ENCODE measurements around the gene MBD1. TPM values are rescaled to one million over a fixed set of nuclear protein-coding genes. Genes with fewer than 3 reads are reported as not detected.

The MBD1 gene
- total RNA-seq, 1 experiment from 2014 or later = 58.1 TPM

DNA sequence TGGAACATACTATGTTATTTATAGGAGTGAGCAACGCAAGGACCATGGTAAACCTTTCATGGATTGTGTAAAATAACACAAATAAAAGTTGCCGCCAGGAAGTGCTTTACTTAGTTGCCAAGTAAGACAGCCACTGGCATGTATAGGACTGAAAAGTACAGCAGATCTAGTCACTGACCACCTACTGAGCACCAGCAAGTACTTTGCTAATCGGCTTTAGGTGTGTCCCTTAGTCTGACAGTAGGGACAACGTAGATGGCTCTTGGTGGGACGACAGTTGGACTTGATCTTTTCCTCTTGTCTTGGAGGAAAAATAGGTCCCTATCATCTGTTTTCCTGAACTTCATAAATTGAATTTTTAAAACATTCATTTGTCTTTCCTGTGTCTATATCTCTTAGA, 19.8 kb upstream of the MBD1 start:
- no peak overlapping the region for H3K23ac ChIP-seq (ENCODE audit: insufficient read length, low read depth, low read length)
- no peak overlapping the region for H4K91ac ChIP-seq (ENCODE audit: insufficient read length, low read depth, low read length)
- H3K9me3 ChIP-seq (ENCODE audit: control insufficient read depth, low read depth, low read length) = no peaks in the 10 kb centered on the region
- no peak overlapping the region for H3K9ac ChIP-seq (ENCODE audit: extremely low read depth, insufficient read length, low read length)
- no peaks in the 10 kb centered on the region for H3K4me1 ChIP-seq (ENCODE audit: insufficient read depth, low read length)
- no peak overlapping the region for H2BK12ac ChIP-seq (ENCODE audit: insufficient read length, low read depth, low read length)
- no peak overlapping the region for H3K14ac ChIP-seq (ENCODE audit: insufficient read depth, low read length)
- no peak overlapping the region for H3K18ac ChIP-seq (ENCODE audit: insufficient read length, low read depth, low read length)
- no peak overlapping the region for H2BK20ac ChIP-seq (ENCODE audit: low read depth, low read length, poor library complexity, severe bottlenecking)
- no peak overlapping the region for H3K27ac Mint-ChIP-seq
- peaks cover 4 to 7% of the 10 kb centered on the region in 2 experiments; a peak in 4 of 5 replicates for H3K9me3 Mint-ChIP-seq
- no peak overlapping the region for H4K5ac ChIP-seq (ENCODE audit: insufficient read length, low read depth, low read length)
- H4K8ac ChIP-seq (replicated peaks; ENCODE audit: insufficient read length, low read depth, low read length) = no peak overlapping the region
- H3K27ac ChIP-seq (ENCODE audit: insufficient read length, low read depth, low read length) = no peak overlapping the region
- H2BK15ac ChIP-seq (ENCODE audit: low read depth, low read length) = no peak overlapping the region
- no peaks in the 10 kb centered on the region for H3K27me3 ChIP-seq (ENCODE audit: insufficient read depth, low read length)
- no peak overlapping the region for H2AFZ ChIP-seq (ENCODE audit: low read length)
- no peak overlapping the region for H3K4me3 Mint-ChIP-seq
- no peaks in the 10 kb centered on the region for H4K20me1 ChIP-seq (ENCODE audit: control insufficient read depth, insufficient read depth, insufficient read length)
- H3K4me2 ChIP-seq (ENCODE audit: insufficient read depth, insufficient read length, low read length) = no peak overlapping the region
- H3K27me3 Mint-ChIP-seq (ENCODE audit: low read depth) = peaks cover 54% of the 10 kb centered on the region
- no peak overlapping the region for H2AK5ac ChIP-seq (ENCODE audit: insufficient read length, low read length)
- no peaks in the 10 kb centered on the region for H3K23me2 ChIP-seq (ENCODE audit: insufficient read length, low read depth, low read length, poor library complexity, severe bottlenecking)
- no peak overlapping the region for H3T11ph ChIP-seq (ENCODE audit: low read length)
- H3K36me3 Mint-ChIP-seq (ENCODE audit: insufficient read depth in 1 of 3, low read depth in 3 of 3) = no peaks in the 10 kb centered on the region
- H3K4me1 Mint-ChIP-seq = peaks cover 2 to 7% of the 10 kb centered on the region in 2 experiments; a peak in 2 of 4 replicates
- no peak overlapping the region for H2BK120ac ChIP-seq (ENCODE audit: low read depth, low read length, poor library complexity, severe bottlenecking)
- DNase-seq = no peak
- H2BK5ac ChIP-seq (ENCODE audit: insufficient read length, low read length) = no peak overlapping the region
- H3K4ac ChIP-seq (ENCODE audit: low read depth, low read length) = no peak overlapping the region
- no peak overlapping the region for H3K56ac ChIP-seq (ENCODE audit: insufficient read length, low read depth, low read length)
- H3K79me1 ChIP-seq (ENCODE audit: insufficient read depth, low read depth, low read length, poor library complexity, severe bottlenecking) = no peaks in the 10 kb centered on the region
- no CpG with 5 or more reads among the region's 5 CpGs for WGBS (ENCODE audit: extremely low coverage, insufficient read length, low lambda C conversion rate)
- TF ChIP-seq, protein P1, sequence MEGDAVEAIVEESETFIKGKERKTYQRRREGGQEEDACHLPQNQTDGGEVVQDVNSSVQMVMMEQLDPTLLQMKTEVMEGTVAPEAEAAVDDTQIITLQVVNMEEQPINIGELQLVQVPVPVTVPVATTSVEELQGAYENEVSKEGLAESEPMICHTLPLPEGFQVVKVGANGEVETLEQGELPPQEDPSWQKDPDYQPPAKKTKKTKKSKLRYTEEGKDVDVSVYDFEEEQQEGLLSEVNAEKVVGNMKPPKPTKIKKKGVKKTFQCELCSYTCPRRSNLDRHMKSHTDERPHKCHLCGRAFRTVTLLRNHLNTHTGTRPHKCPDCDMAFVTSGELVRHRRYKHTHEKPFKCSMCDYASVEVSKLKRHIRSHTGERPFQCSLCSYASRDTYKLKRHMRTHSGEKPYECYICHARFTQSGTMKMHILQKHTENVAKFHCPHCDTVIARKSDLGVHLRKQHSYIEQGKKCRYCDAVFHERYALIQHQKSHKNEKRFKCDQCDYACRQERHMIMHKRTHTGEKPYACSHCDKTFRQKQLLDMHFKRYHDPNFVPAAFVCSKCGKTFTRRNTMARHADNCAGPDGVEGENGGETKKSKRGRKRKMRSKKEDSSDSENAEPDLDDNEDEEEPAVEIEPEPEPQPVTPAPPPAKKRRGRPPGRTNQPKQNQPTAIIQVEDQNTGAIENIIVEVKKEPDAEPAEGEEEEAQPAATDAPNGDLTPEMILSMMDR (conservative IDR thresholded peaks at IDR 0.05) = no peak
- H3K79me2 ChIP-seq (ENCODE audit: insufficient read depth, low read length) = no peaks in the 10 kb centered on the region
